ENCODE results near the gene GFPT1.
A peak's percentile ranks its signal among the peaks of the same experiment; 100 is the strongest.

The GFPT1 gene

DNA sequence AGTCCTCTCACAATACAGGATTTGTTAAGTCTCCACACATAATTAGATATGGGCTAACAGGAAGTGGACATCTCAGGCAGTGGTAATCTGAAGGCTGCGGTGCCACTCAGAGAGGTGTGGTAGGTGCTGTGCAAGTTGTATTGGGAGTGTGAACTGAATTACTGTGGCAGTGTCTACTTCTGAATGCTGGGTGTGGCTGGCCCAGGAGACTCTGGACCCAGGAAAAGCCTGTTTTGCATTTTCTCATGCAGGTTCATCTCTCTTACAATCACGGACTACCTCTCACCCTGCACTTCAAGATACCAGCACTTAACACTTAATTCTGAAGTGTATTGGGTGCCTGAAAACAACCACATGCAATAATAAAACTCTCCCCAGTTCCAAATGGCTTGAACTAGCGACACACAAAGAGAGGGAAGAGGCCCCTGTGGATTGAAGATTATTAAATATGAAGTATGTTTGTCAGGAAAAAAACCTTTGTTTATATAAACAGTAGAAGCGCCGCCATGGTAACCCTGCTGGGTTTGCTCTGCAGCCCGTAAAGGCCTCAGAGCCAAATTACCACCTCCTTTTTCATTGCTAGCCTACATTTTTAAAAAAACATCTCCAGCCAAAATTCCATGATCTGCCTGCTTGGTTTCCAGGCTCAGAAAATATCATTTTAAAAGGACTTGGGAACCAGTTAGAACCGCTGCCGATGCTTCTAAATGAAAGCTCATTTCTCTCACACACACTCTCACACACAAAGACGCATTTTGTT lies 77.5 kb downstream of the GFPT1 start:
- Histone ChIP-seq H3K4me1 (ENCODE audit: insufficient read depth, low read length, poor library complexity, severe bottlenecking) (no peaks in the 10 kb centered on the region), H3K4me3 (ENCODE audit: low read length, poor library complexity, severe bottlenecking) (no peak overlapping the region), H3F3A (ENCODE audit: low read depth) (no peaks in the 10 kb centered on the region), H3K9me3 (ENCODE audit: insufficient read depth, low read depth, low read length) (no peaks in the 10 kb centered on the region), H3K4me2 (ENCODE audit: low read depth, low read length, poor library complexity, severe bottlenecking) (no peak overlapping the region), H3K36me3 (ENCODE audit: insufficient read depth, low read length) (no peaks in the 10 kb centered on the region), H3K27me3 (ENCODE audit: insufficient read depth, low read length, poor library complexity, severe bottlenecking) (no peaks in the 10 kb centered on the region), H3K9me2 (replicated peaks; ENCODE audit: low read depth, low read length) (no peaks in the 10 kb centered on the region), H4K20me1 (ENCODE audit: insufficient read depth, low read length, poor library complexity, severe bottlenecking) (no peaks in the 10 kb centered on the region), H2AFZ (ENCODE audit: low read length) (no peak overlapping the region), H3K9ac (ENCODE audit: low read depth, low read length, poor library complexity, severe bottlenecking) (no peak overlapping the region), H3K79me2 (ENCODE audit: insufficient read depth, low read length) (no peaks in the 10 kb centered on the region)
- TF ChIP-seq, protein P1, sequence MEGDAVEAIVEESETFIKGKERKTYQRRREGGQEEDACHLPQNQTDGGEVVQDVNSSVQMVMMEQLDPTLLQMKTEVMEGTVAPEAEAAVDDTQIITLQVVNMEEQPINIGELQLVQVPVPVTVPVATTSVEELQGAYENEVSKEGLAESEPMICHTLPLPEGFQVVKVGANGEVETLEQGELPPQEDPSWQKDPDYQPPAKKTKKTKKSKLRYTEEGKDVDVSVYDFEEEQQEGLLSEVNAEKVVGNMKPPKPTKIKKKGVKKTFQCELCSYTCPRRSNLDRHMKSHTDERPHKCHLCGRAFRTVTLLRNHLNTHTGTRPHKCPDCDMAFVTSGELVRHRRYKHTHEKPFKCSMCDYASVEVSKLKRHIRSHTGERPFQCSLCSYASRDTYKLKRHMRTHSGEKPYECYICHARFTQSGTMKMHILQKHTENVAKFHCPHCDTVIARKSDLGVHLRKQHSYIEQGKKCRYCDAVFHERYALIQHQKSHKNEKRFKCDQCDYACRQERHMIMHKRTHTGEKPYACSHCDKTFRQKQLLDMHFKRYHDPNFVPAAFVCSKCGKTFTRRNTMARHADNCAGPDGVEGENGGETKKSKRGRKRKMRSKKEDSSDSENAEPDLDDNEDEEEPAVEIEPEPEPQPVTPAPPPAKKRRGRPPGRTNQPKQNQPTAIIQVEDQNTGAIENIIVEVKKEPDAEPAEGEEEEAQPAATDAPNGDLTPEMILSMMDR (conservative IDR thresholded peaks at IDR 0.05; ENCODE audit: low read length), result no peak
- TF ChIP-seq EZH2phosphoT487 (IDR thresholded peaks at IDR 0.05; ENCODE audit: borderline replicate concordance), result no peak

DNA sequence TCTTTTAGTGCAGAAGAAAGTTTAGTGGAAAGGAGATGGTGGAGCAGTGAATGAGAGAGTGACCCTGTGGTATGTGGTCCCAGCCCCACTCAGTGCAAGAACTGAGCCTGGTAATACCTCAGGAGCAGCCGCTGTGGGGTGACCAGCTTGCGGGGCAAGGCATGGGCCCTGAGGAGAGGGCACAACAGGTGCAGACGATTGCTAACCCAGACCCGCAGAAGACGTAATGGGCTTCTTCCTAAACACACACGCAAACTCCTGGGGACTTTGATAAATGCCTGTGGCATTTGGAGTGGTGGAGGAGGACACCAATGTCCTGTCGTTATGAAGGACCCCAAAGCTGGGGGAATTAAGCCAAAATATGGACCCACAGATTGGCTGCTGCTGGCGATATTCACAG lies 78.7 kb downstream of the GFPT1 start:
- no peaks in the 10 kb centered on the region for H3K4me1 ChIP-seq (ENCODE audit: insufficient read depth, low read length, poor library complexity, severe bottlenecking)
- H3K9me2 ChIP-seq (replicated peaks; ENCODE audit: low read depth, low read length), result no peaks in the 10 kb centered on the region
- no peaks in the 10 kb centered on the region for H3K9me3 ChIP-seq (ENCODE audit: insufficient read depth, low read depth, low read length)
- H3K4me2 ChIP-seq (ENCODE audit: low read depth, low read length, poor library complexity, severe bottlenecking), result no peak overlapping the region
- H3K4me3 ChIP-seq (ENCODE audit: low read length, poor library complexity, severe bottlenecking), result no peak overlapping the region
- no peak overlapping the region for H2AFZ ChIP-seq (ENCODE audit: low read length)
- H3F3A ChIP-seq (ENCODE audit: low read depth), result no peaks in the 10 kb centered on the region
- H4K20me1 ChIP-seq (ENCODE audit: insufficient read depth, low read length, poor library complexity, severe bottlenecking), result no peaks in the 10 kb centered on the region
- TF ChIP-seq EZH2phosphoT487 (IDR thresholded peaks at IDR 0.05; ENCODE audit: borderline replicate concordance), result no peak
- TF ChIP-seq, protein P1 (conservative IDR thresholded peaks at IDR 0.05; ENCODE audit: low read length), result no peak
- H3K79me2 ChIP-seq (ENCODE audit: insufficient read depth, low read length), result no peaks in the 10 kb centered on the region
- H3K27me3 ChIP-seq (ENCODE audit: insufficient read depth, low read length, poor library complexity, severe bottlenecking), result no peaks in the 10 kb centered on the region
- no peak overlapping the region for H3K9ac ChIP-seq (ENCODE audit: low read depth, low read length, poor library complexity, severe bottlenecking)
- no peaks in the 10 kb centered on the region for H3K36me3 ChIP-seq (ENCODE audit: insufficient read depth, low read length)

DNA sequence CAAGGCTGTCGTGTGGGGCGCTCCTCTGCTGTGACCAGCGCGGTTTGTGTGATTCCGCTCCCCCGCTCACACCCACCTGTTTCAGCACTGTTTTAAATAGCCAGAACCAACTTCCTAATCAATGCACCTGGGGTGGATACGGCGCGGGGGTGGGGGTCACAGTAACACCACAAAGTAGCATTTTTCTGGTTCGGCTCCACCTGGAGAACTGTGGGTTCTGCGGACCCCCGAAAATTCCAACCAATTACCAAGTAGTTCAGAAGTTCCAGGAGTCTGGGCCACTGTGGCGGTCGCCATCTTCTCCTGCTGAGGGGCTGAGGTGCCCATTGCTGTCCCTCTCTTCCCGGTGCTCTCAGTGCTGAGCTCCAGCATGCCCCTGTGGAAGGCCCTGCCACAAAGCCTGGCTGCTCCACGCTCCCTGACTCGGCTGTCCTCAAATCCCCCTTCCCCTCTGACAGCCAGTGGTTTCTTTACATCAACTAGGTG lies 79.4 kb downstream of the GFPT1 start:
- H3K9ac ChIP-seq (ENCODE audit: low read depth, low read length, poor library complexity, severe bottlenecking), result no peak overlapping the region
- H3K4me3 ChIP-seq (ENCODE audit: low read length, poor library complexity, severe bottlenecking), result peak overlapping the region; percentile 89

More for the DNA sequence above, 79.4 kb downstream of the GFPT1 start:
- Histone ChIP-seq H3K36me3 (ENCODE audit: insufficient read depth, low read length) (no peaks in the 10 kb centered on the region), H3F3A (ENCODE audit: low read depth) (no peaks in the 10 kb centered on the region), H3K79me2 (ENCODE audit: insufficient read depth, low read length) (no peaks in the 10 kb centered on the region), H3K9me3 (ENCODE audit: insufficient read depth, low read depth, low read length) (no peaks in the 10 kb centered on the region), H3K27me3 (ENCODE audit: insufficient read depth, low read length, poor library complexity, severe bottlenecking) (no peaks in the 10 kb centered on the region), H3K9me2 (replicated peaks; ENCODE audit: low read depth, low read length) (no peaks in the 10 kb centered on the region), H3K4me1 (ENCODE audit: insufficient read depth, low read length, poor library complexity, severe bottlenecking) (no peaks in the 10 kb centered on the region), H3K4me2 (ENCODE audit: low read depth, low read length, poor library complexity, severe bottlenecking) (peak overlapping the region; percentile 97), H2AFZ (ENCODE audit: low read length) (no peak overlapping the region), H4K20me1 (ENCODE audit: insufficient read depth, low read length, poor library complexity, severe bottlenecking) (no peaks in the 10 kb centered on the region)
- no peak for TF ChIP-seq EZH2phosphoT487 (IDR thresholded peaks at IDR 0.05; ENCODE audit: borderline replicate concordance)
- TF ChIP-seq, protein P1 (conservative IDR thresholded peaks at IDR 0.05; ENCODE audit: low read length), result no peak

Measured in Loucy (cell line).